PC-3 (cell line): ENCODE results near the gene AGPAT3.

ENCODE experiments used
- CTCF ChIP-seq: fragments of 300-600 bp; sonication (generic); conservative IDR thresholded peaks from 2 replicates; pipeline ENCODE4 v1.5.1; 2017; ENCODE audit warnings: antibody characterized with exemption, low read depth, mild to moderate bottlenecking, low read length
- EZH2 ChIP-seq: fragments of 300-600 bp; sonication (generic); IDR thresholded peaks from one replicate; pipeline ENCODE4 v1.6.1; 2017; ENCODE audit warnings: antibody characterized with exemption, mild to moderate bottlenecking, low read length; ENCODE audit not compliant: unreplicated experiment
- EZH2phosphoT487 ChIP-seq: fragments of 300-600 bp; sonication (generic); IDR thresholded peaks from 2 replicates; pipeline ENCODE4 v1.6.1; 2018; ENCODE audit warnings: mild to moderate bottlenecking, antibody characterized with exemption, low read length, borderline replicate concordance

GRCh38 chr21:43930848-43931375 is 65.9 kb downstream of the AGPAT3 start:
- TF ChIP-seq CTCF, result no peak
- no peak for TF ChIP-seq EZH2
- no peak for TF ChIP-seq EZH2phosphoT487
